ENCODE data around the gene PLCL2.

DNA sequence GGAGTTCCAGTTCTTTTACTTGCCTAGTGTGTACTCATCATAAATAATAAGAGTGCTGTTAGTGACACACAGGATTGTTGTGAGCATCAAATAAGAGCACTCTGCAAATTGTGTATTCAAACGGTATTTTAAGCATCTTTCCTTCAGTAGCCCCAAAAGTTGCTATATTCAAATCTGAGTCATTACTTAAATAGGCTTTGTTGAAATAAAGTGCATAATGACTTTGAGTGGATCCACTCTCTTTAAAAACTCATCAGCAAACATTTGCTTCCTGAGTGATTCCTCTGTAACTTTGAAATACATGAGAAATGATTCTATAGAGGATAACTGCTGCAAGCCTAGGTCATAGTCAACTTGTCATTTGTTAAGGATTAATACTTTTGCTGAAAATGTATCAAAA is 29.3 kb upstream of the PLCL2 start:
- no peak for TF ChIP-seq POLR2AphosphoS5 (IDR thresholded peaks at IDR 0.05; ENCODE audit: low read depth, low read length)
- TF ChIP-seq POLR2A (IDR thresholded peaks at IDR 0.05; ENCODE audit: low read depth, low read length), result no peak
